ENCODE measurements around the gene FANCG.

The FANCG gene

DNA sequence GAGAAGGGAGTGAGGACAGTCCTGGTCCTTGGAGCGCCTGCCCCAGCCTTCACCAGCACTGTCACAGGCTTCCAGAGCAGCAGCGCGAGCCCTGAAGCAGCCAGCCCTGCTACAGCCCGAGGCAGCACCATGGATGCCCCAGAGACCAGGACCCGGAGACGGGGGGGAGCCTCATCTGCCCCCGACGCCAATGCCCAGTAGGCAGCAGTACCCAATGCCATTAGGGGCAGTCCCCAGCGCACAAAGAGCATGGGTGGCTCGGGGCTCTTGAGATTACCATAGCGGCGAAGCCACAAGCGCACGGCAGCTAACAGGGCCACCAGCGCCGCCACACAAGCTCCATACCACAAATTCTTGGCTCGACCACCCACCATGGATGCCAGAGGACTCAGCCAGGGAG, 11.8 kb upstream of the FANCG start (continued):
- TF ChIP-seq, protein P1, sequence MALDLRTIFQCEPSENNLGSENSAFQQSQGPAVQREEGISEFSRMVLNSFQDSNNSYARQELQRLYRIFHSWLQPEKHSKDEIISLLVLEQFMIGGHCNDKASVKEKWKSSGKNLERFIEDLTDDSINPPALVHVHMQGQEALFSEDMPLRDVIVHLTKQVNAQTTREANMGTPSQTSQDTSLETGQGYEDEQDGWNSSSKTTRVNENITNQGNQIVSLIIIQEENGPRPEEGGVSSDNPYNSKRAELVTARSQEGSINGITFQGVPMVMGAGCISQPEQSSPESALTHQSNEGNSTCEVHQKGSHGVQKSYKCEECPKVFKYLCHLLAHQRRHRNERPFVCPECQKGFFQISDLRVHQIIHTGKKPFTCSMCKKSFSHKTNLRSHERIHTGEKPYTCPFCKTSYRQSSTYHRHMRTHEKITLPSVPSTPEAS (tag by site-specific recombination; IDR thresholded peaks at IDR 0.05), result no peak
- TF ChIP-seq, protein P2, sequence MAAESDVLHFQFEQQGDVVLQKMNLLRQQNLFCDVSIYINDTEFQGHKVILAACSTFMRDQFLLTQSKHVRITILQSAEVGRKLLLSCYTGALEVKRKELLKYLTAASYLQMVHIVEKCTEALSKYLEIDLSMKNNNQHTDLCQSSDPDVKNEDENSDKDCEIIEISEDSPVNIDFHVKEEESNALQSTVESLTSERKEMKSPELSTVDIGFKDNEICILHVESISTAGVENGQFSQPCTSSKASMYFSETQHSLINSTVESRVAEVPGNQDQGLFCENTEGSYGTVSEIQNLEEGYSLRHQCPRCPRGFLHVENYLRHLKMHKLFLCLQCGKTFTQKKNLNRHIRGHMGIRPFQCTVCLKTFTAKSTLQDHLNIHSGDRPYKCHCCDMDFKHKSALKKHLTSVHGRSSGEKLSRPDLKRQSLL (tag by site-specific recombination; IDR thresholded peaks at IDR 0.05), result no peak

DNA sequence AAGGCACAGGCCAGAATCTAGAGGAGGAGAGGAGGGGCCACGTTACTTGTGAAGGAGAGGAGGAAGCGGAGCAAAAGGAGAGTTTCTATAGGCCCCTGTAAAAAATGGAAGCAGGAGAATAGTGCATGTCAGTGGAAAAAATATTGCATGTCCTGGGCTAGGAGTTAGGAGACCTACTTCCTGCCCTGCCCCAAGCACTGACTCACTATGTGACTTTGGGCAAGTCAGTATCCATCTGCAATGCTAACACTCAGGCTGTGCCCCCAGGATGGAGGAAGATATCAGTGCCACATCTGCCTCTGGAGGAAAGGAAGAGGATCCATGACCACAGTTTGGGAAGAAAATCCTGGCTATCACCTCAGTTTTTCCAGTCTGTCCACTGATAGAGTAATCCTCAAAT, 9.7 kb upstream of the FANCG start:
- TF ChIP-seq, protein P3, sequence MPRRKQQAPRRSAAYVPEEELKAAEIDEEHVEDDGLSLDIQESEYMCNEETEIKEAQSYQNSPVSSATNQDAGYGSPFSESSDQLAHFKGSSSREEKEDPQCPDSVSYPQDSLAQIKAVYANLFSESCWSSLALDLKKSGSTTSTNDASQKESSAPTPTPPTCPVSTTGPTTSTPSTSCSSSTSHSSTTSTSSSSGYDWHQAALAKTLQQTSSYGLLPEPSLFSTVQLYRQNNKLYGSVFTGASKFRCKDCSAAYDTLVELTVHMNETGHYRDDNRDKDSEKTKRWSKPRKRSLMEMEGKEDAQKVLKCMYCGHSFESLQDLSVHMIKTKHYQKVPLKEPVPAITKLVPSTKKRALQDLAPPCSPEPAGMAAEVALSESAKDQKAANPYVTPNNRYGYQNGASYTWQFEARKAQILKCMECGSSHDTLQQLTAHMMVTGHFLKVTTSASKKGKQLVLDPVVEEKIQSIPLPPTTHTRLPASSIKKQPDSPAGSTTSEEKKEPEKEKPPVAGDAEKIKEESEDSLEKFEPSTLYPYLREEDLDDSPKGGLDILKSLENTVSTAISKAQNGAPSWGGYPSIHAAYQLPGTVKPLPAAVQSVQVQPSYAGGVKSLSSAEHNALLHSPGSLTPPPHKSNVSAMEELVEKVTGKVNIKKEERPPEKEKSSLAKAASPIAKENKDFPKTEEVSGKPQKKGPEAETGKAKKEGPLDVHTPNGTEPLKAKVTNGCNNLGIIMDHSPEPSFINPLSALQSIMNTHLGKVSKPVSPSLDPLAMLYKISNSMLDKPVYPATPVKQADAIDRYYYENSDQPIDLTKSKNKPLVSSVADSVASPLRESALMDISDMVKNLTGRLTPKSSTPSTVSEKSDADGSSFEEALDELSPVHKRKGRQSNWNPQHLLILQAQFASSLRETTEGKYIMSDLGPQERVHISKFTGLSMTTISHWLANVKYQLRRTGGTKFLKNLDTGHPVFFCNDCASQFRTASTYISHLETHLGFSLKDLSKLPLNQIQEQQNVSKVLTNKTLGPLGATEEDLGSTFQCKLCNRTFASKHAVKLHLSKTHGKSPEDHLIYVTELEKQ (tag by site-specific recombination; IDR thresholded peaks at IDR 0.05; ENCODE audit: borderline replicate concordance), result no peak
- no peak for TF ChIP-seq ZNF561 (tag by site-specific recombination; IDR thresholded peaks at IDR 0.05; ENCODE audit: borderline replicate concordance)
- TF ChIP-seq ZNF701 (tag by site-specific recombination; IDR thresholded peaks at IDR 0.05), result no peak
- no peak for TF ChIP-seq SETDB1 (IDR thresholded peaks at IDR 0.05; ENCODE audit: insufficient read length, low read length)
- no peak for TF ChIP-seq ZNF133 (tag by site-specific recombination; IDR thresholded peaks at IDR 0.05)
- TF ChIP-seq ZNF112 (tag by site-specific recombination; IDR thresholded peaks at IDR 0.05), result no peak
- TF ChIP-seq ZNF394 (tag by site-specific recombination; IDR thresholded peaks at IDR 0.05; ENCODE audit: borderline replicate concordance), result no peak
- no peak for TF ChIP-seq ZNF560 (tag by site-specific recombination; IDR thresholded peaks at IDR 0.05; ENCODE audit: borderline replicate concordance)
- TF ChIP-seq GLIS2 (tag by site-specific recombination; IDR thresholded peaks at IDR 0.05), result no peak
- TF ChIP-seq ZNF19 (tag by site-specific recombination; IDR thresholded peaks at IDR 0.05; ENCODE audit: low read depth), result no peak
- TF ChIP-seq ZNF426 (tag by site-specific recombination; IDR thresholded peaks at IDR 0.05), result no peak
- TF ChIP-seq ZNF600 (tag by site-specific recombination; IDR thresholded peaks at IDR 0.05), result no peak
- TF ChIP-seq TRIM28 (IDR thresholded peaks at IDR 0.05; ENCODE audit: borderline replicate concordance, low read length), result no peak
- CTCF ChIA-PET, result no interaction called here
- Histone ChIP-seq H3K36me3 (ENCODE audit: control insufficient read depth in 2 of 2, insufficient read depth in 1 of 2, low read length in 2 of 2) (peaks cover 4 to 85% of the 10 kb centered on the region in 2 experiments; a peak in 2 of 3 replicates), H3K27ac (ENCODE audit: extremely low read depth, low read depth, low read length) (no peak overlapping the region), H3K4me1 (ENCODE audit: control insufficient read depth, insufficient read depth, low read length) (no peaks in the 10 kb centered on the region), H3K9me3 (ENCODE audit: control insufficient read depth, insufficient read depth, low read depth, low read length) (no peaks in the 10 kb centered on the region), H3K4me3 (ENCODE audit: low read depth, low read length) (no peak overlapping the region)
- POLR2A ChIA-PET, result no interaction called here

DNA sequence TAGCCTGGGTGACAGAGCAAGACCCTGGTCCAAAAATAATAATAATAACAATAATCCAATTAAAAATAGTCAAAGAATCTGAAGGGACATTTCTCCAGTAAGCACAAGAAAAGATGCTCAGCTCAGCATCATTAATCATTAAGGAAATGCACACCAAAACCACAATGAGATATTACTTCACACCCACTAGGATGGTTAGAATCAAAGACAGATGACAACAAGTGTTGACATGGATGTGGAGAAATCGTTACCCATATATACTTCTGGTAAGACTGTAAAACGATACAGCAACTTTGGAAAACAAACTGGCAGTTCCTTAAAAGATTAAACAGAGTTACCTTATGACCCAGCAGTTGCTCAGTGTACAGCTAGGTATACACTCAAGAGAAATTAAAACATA, 5.3 kb upstream of the FANCG start:
- Histone ChIP-seq H3K27ac (ENCODE audit: extremely low read depth, low read depth, low read length) (no peak overlapping the region), H3K9me3 (ENCODE audit: control insufficient read depth, insufficient read depth, low read depth, low read length) (no peaks in the 10 kb centered on the region), H3K36me3 (ENCODE audit: control insufficient read depth in 2 of 2, insufficient read depth in 1 of 2, low read length in 2 of 2) (peaks cover 4 to 41% of the 10 kb centered on the region in 2 experiments; a peak in 2 of 3 replicates), H3K4me1 (ENCODE audit: control insufficient read depth, insufficient read depth, low read length) (no peaks in the 10 kb centered on the region), H3K4me3 (ENCODE audit: low read depth, low read length) (no peak overlapping the region)
- CTCF ChIA-PET, result interaction anchor here (1.2 kb wide), 2 partner anchors 8 to 11 kb away, joined by 3 to 5 read pairs; partner anchors contain the start of gene PIGO
- POLR2A ChIA-PET, result interaction anchor here (1.0 kb wide), 1 partner anchor 30 kb away, joined by 3 read pairs; no protein-coding TSS in a partner anchor
- TF ChIP-seq, protein P4, sequence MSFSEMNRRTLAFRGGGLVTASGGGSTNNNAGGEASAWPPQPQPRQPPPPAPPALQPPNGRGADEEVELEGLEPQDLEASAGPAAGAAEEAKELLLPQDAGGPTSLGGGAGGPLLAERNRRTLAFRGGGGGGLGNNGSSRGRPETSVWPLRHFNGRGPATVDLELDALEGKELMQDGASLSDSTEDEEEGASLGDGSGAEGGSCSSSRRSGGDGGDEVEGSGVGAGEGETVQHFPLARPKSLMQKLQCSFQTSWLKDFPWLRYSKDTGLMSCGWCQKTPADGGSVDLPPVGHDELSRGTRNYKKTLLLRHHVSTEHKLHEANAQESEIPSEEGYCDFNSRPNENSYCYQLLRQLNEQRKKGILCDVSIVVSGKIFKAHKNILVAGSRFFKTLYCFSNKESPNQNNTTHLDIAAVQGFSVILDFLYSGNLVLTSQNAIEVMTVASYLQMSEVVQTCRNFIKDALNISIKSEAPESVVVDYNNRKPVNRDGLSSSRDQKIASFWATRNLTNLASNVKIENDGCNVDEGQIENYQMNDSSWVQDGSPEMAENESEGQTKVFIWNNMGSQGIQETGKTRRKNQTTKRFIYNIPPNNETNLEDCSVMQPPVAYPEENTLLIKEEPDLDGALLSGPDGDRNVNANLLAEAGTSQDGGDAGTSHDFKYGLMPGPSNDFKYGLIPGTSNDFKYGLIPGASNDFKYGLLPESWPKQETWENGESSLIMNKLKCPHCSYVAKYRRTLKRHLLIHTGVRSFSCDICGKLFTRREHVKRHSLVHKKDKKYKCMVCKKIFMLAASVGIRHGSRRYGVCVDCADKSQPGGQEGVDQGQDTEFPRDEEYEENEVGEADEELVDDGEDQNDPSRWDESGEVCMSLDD (tag by site-specific recombination; IDR thresholded peaks at IDR 0.05), result no peak
- TF ChIP-seq ZNF274 (IDR thresholded peaks at IDR 0.05; ENCODE audit: low read length) (no peak), ZNF274 (tag by site-specific recombination; IDR thresholded peaks at IDR 0.05; ENCODE audit: borderline replicate concordance) (no peak), ZNF350 (tag by site-specific recombination; IDR thresholded peaks at IDR 0.05) (no peak), ZNF629 (tag by site-specific recombination; IDR thresholded peaks at IDR 0.05) (no peak), ZNF302 (tag by site-specific recombination; IDR thresholded peaks at IDR 0.05; ENCODE audit: low read depth) (no peak), REPIN1 (tag by site-specific recombination; IDR thresholded peaks at IDR 0.05; ENCODE audit: low read depth) (no peak)
- TF ChIP-seq, protein P5, sequence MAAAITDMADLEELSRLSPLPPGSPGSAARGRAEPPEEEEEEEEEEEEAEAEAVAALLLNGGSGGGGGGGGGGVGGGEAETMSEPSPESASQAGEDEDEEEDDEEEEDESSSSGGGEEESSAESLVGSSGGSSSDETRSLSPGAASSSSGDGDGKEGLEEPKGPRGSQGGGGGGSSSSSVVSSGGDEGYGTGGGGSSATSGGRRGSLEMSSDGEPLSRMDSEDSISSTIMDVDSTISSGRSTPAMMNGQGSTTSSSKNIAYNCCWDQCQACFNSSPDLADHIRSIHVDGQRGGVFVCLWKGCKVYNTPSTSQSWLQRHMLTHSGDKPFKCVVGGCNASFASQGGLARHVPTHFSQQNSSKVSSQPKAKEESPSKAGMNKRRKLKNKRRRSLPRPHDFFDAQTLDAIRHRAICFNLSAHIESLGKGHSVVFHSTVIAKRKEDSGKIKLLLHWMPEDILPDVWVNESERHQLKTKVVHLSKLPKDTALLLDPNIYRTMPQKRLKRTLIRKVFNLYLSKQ (tag by site-specific recombination; IDR thresholded peaks at IDR 0.05; ENCODE audit: borderline replicate concordance), result no peak

Data from HEK293 (cell line).